Activated T-cell treated with anti-CD3 and anti-CD28 coated beads, Interleukin-2, amount 50 U/mL, for 24 hours (primary cell): Measurements from ENCODE around the gene PCDHGA1.
"Not testable (repeated sequence)": the region's sequence is repeated elsewhere in the genome, so short reads cannot be mapped to it uniquely, and the experiment has no call there.

Experiments used
- DNase-seq: peaks from one replicate; pipeline ENCODE4 v3.0.0-alpha.2; 2020
- H3K27ac Mint-ChIP-seq: 2 replicates; pipeline ENCODE4 v1.8.0; 2020; ENCODE audit warnings: mild to moderate bottlenecking, mixed read lengths
- H3K27me3 Mint-ChIP-seq: 2 replicates; pipeline ENCODE4 v1.8.0; 2020; ENCODE audit warnings: mixed read lengths
- H3K36me3 Mint-ChIP-seq: 2 replicates; pipeline ENCODE4 v1.8.0; 2020; ENCODE audit warnings: low read depth, mixed read lengths
- H3K4me1 Mint-ChIP-seq: 2 replicates; pipeline ENCODE4 v1.8.0; 2020; ENCODE audit warnings: low read depth, mixed read lengths
- H3K4me3 Mint-ChIP-seq: 2 replicates; pipeline ENCODE4 v1.8.0; 2020; ENCODE audit warnings: mild to moderate bottlenecking, moderate library complexity, mixed read lengths
- H3K9me3 Mint-ChIP-seq: 2 replicates; pipeline ENCODE4 v1.8.0; 2020; ENCODE audit warnings: mixed read lengths

The PCDHGA1 gene

GRCh38 chr5:141330299-141331080 is at the start of gene PCDHGA1:
TSS of gene PCDHGA1 (plus strand) at chr5:141330514.
- Mint-ChIP-seq H3K9me3 (peaks cover 52% of the 10 kb centered on the region), H3K4me3 (peak within 1 kb of the TSS; percentile 12), H3K4me1 (peaks cover 6% of the 10 kb centered on the region), H3K27me3 (peaks cover 86% of the 10 kb centered on the region), H3K36me3 (peaks cover 23% of the 10 kb centered on the region), H3K27ac (no peak within 1 kb of the TSS)
- DNase-seq = no peak

- H3K36me3 Mint-ChIP-seq = peaks cover 78% of the 10 kb centered on the region
Observed at GRCh38 chr5:141298376-141298775, 31.9 kb upstream of the PCDHGA1 start.

GRCh38 chr5:141303756-141304155 is 26.6 kb upstream of the PCDHGA1 start, which contains the start of gene SLC25A2:
TSS of gene SLC25A2 (minus strand) at chr5:141304049. CDS start at chr5:141303865, 184 bp downstream.
- H3K36me3 Mint-ChIP-seq = peaks cover 69% of the 10 kb centered on the region
- H3K9me3 Mint-ChIP-seq = peaks cover 60% of the 10 kb centered on the region

More at GRCh38 chr5:141298376-141298775, 31.9 kb upstream of the PCDHGA1 start:
- no peaks in the 10 kb centered on the region for H3K4me1 Mint-ChIP-seq
- no peak overlapping the region for H3K27ac Mint-ChIP-seq
- H3K27me3 Mint-ChIP-seq = no peaks in the 10 kb centered on the region
- no peak overlapping the region for H3K4me3 Mint-ChIP-seq
- H3K9me3 Mint-ChIP-seq = peaks cover 56% of the 10 kb centered on the region
- DNase-seq = no peak

GRCh38 chr5:141306630-141307029 is 23.7 kb upstream of the PCDHGA1 start:
- peaks cover 62% of the 10 kb centered on the region for H3K9me3 Mint-ChIP-seq
- H3K27me3 Mint-ChIP-seq = no peaks in the 10 kb centered on the region
- no peak overlapping the region for H3K27ac Mint-ChIP-seq
- no peak for DNase-seq
- peaks cover 65% of the 10 kb centered on the region for H3K36me3 Mint-ChIP-seq
- no peak overlapping the region for H3K4me3 Mint-ChIP-seq
- no peaks in the 10 kb centered on the region for H3K4me1 Mint-ChIP-seq

More at GRCh38 chr5:141303756-141304155, 26.6 kb upstream of the PCDHGA1 start, which contains the start of gene SLC25A2:
- H3K27ac Mint-ChIP-seq = no peak within 1 kb of the TSS
- H3K27me3 Mint-ChIP-seq = no peaks in the 10 kb centered on the region
- DNase-seq = no peak
- H3K4me1 Mint-ChIP-seq = no peaks in the 10 kb centered on the region
- no peak within 1 kb of the TSS for H3K4me3 Mint-ChIP-seq

- no peaks in the 10 kb centered on the region for H3K27me3 Mint-ChIP-seq
- H3K4me3 Mint-ChIP-seq = no peak overlapping the region
- peaks cover 85% of the 10 kb centered on the region for H3K36me3 Mint-ChIP-seq
- no peak for DNase-seq
- H3K9me3 Mint-ChIP-seq = peaks cover 63% of the 10 kb centered on the region
- peaks cover 9% of the 10 kb centered on the region for H3K4me1 Mint-ChIP-seq
- no peak overlapping the region for H3K27ac Mint-ChIP-seq
Observed at GRCh38 chr5:141313711-141314110, 16.6 kb upstream of the PCDHGA1 start.

- Mint-ChIP-seq H3K36me3 (peaks cover 99% of the 10 kb centered on the region), H3K4me1 (peaks cover 33% of the 10 kb centered on the region), H3K9me3 (peaks cover 68% of the 10 kb centered on the region)
- H3K27ac Mint-ChIP-seq, H3K27me3 Mint-ChIP-seq, DNase-seq, H3K4me3 Mint-ChIP-seq: not testable (repeated sequence)
Observed at GRCh38 chr5:141316963-141317362, 13.4 kb upstream of the PCDHGA1 start.

GRCh38 chr5:141319202-141319601 is 11.1 kb upstream of the PCDHGA1 start:
- peaks cover 83% of the 10 kb centered on the region for H3K36me3 Mint-ChIP-seq
- H3K27me3 Mint-ChIP-seq = no peaks in the 10 kb centered on the region
- H3K4me3 Mint-ChIP-seq = peak overlapping the region; percentile 98

GRCh38 chr5:141319699-141320098 is 10.6 kb upstream of the PCDHGA1 start:
- Mint-ChIP-seq H3K9me3 (peaks cover 63% of the 10 kb centered on the region), H3K27ac (peak overlapping the region; percentile 99), H3K36me3 (peaks cover 78% of the 10 kb centered on the region), H3K4me1 (peaks cover 33% of the 10 kb centered on the region), H3K4me3 (peak overlapping the region; percentile 98), H3K27me3 (no peaks in the 10 kb centered on the region)
- DNase-seq = no peak

More at GRCh38 chr5:141319202-141319601, 11.1 kb upstream of the PCDHGA1 start:
- Mint-ChIP-seq H3K9me3 (peaks cover 66% of the 10 kb centered on the region), H3K27ac (peak overlapping the region; percentile 26), H3K4me1 (peaks cover 33% of the 10 kb centered on the region)
- no peak for DNase-seq

- peaks cover 55% of the 10 kb centered on the region for H3K9me3 Mint-ChIP-seq
- H3K4me3 Mint-ChIP-seq = peak within 1 kb of the TSS; percentile 98
- peaks cover 31% of the 10 kb centered on the region for H3K4me1 Mint-ChIP-seq
- H3K36me3 Mint-ChIP-seq = peaks cover 70% of the 10 kb centered on the region
- DNase-seq = peak; percentile 96
- peak within 1 kb of the TSS; percentile 99 for H3K27ac Mint-ChIP-seq
- H3K27me3 Mint-ChIP-seq = no peaks in the 10 kb centered on the region
Observed at GRCh38 chr5:141320225-141321169, 9.8 kb upstream of the PCDHGA1 start, which contains the start of gene TAF7. TSS of gene TAF7 (minus strand) at chr5:141320784. CDS start at chr5:141320044, 740 bp downstream.

GRCh38 chr5:141322261-141322660 is 8.1 kb upstream of the PCDHGA1 start:
- H3K27ac Mint-ChIP-seq = no peak overlapping the region
- peaks cover 35% of the 10 kb centered on the region for H3K4me1 Mint-ChIP-seq
- no peak overlapping the region for H3K4me3 Mint-ChIP-seq
- H3K9me3 Mint-ChIP-seq = peaks cover 53% of the 10 kb centered on the region
- peaks cover 11% of the 10 kb centered on the region for H3K27me3 Mint-ChIP-seq
- peaks cover 53% of the 10 kb centered on the region for H3K36me3 Mint-ChIP-seq
- DNase-seq = no peak

- peak; percentile 72 for DNase-seq
- Mint-ChIP-seq H3K4me1 (peaks cover 8% of the 10 kb centered on the region), H3K27me3 (peaks cover 48% of the 10 kb centered on the region)
Observed at GRCh38 chr5:141326088-141326854, 4.0 kb upstream of the PCDHGA1 start.

GRCh38 chr5:141328231-141328630 is 2.1 kb upstream of the PCDHGA1 start:
- H3K4me3 Mint-ChIP-seq = no peak overlapping the region
- peaks cover 6% of the 10 kb centered on the region for H3K4me1 Mint-ChIP-seq
- H3K27me3 Mint-ChIP-seq = peaks cover 65% of the 10 kb centered on the region
- no peak for DNase-seq
- peaks cover 45% of the 10 kb centered on the region for H3K9me3 Mint-ChIP-seq
- peaks cover 22% of the 10 kb centered on the region for H3K36me3 Mint-ChIP-seq
- H3K27ac Mint-ChIP-seq = no peak overlapping the region

More at GRCh38 chr5:141326088-141326854, 4.0 kb upstream of the PCDHGA1 start:
- peaks cover 44% of the 10 kb centered on the region for H3K9me3 Mint-ChIP-seq
- H3K36me3 Mint-ChIP-seq = peaks cover 23% of the 10 kb centered on the region
- H3K27ac Mint-ChIP-seq = peak overlapping the region; percentile 80
- H3K4me3 Mint-ChIP-seq = peak overlapping the region; percentile 84

- H3K4me1 Mint-ChIP-seq, H3K4me3 Mint-ChIP-seq, H3K27ac Mint-ChIP-seq, DNase-seq: not testable (repeated sequence)
- H3K36me3 Mint-ChIP-seq = peaks cover 23% of the 10 kb centered on the region
- H3K27me3 Mint-ChIP-seq = peaks cover 92% of the 10 kb centered on the region
- peaks cover 62% of the 10 kb centered on the region for H3K9me3 Mint-ChIP-seq
Observed at GRCh38 chr5:141332571-141332970, 2.3 kb downstream of the PCDHGA1 start.
